ENCODE measurements around the gene ZBTB20. TPM values are rescaled to one million over a fixed set of nuclear protein-coding genes. Genes with fewer than 3 reads are reported as not detected.

Gene ZBTB20
- polyA plus RNA-seq, 1 donor from 2014 or later: 4.8 TPM

- H3K4me2 ChIP-seq (ENCODE audit: low read length): no peak overlapping the region
These were observed 286.6 kb downstream of the ZBTB20 start for GRCh38 chr3:114860531-114860930.

GRCh38 chr3:114858329-114858728 is 288.8 kb downstream of the ZBTB20 start:
- Histone ChIP-seq H3F3A (ENCODE audit: insufficient read depth, low read length, poor library complexity, severe bottlenecking) (no peaks in the 10 kb centered on the region), H3K9ac (ENCODE audit: low read length) (peak overlapping the region; percentile 59), H3K27ac (ENCODE audit: low read length) (peak overlapping the region; percentile 89), H4K20me1 (ENCODE audit: insufficient read depth) (no peaks in the 10 kb centered on the region), H3K79me2 (replicated peaks; ENCODE audit: insufficient read depth, low read length) (no peaks in the 10 kb centered on the region), H2AFZ (ENCODE audit: low read depth, low read length) (peak overlapping the region; percentile 75), H3K27me3 (ENCODE audit: insufficient read depth, low read depth, low read length) (no peaks in the 10 kb centered on the region), H3K9me3 (ENCODE audit: low read length) (no peaks in the 10 kb centered on the region), H3K9me2 (ENCODE audit: insufficient read depth, low read length) (no peaks in the 10 kb centered on the region), H3K36me3 (ENCODE audit: insufficient read depth, low read length) (no peaks in the 10 kb centered on the region), H3K4me2 (ENCODE audit: low read length) (peak overlapping the region; percentile 53), H3K4me3 (ENCODE audit: low read length) (no peak overlapping the region)
- no peak for TF ChIP-seq EP300 (conservative IDR thresholded peaks at IDR 0.05; ENCODE audit: poor library complexity, severe bottlenecking)
- no peak for TF ChIP-seq EZH2 (IDR thresholded peaks at IDR 0.05; ENCODE audit: borderline replicate concordance, insufficient read depth, low read length, poor library complexity, severe bottlenecking)
- no peak for TF ChIP-seq POLR2AphosphoS5 (IDR thresholded peaks at IDR 0.05)
- TF ChIP-seq TAF1 (IDR thresholded peaks at IDR 0.05; ENCODE audit: low read depth): no peak
- TF ChIP-seq RAD21 (conservative IDR thresholded peaks at IDR 0.05): no peak
- no peak for TF ChIP-seq SMC3 (conservative IDR thresholded peaks at IDR 0.05; ENCODE audit: poor library complexity)
- TF ChIP-seq, protein P1, sequence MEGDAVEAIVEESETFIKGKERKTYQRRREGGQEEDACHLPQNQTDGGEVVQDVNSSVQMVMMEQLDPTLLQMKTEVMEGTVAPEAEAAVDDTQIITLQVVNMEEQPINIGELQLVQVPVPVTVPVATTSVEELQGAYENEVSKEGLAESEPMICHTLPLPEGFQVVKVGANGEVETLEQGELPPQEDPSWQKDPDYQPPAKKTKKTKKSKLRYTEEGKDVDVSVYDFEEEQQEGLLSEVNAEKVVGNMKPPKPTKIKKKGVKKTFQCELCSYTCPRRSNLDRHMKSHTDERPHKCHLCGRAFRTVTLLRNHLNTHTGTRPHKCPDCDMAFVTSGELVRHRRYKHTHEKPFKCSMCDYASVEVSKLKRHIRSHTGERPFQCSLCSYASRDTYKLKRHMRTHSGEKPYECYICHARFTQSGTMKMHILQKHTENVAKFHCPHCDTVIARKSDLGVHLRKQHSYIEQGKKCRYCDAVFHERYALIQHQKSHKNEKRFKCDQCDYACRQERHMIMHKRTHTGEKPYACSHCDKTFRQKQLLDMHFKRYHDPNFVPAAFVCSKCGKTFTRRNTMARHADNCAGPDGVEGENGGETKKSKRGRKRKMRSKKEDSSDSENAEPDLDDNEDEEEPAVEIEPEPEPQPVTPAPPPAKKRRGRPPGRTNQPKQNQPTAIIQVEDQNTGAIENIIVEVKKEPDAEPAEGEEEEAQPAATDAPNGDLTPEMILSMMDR (IDR thresholded peaks at IDR 0.05; ENCODE audit: poor library complexity, severe bottlenecking): no peak
- no peak for TF ChIP-seq MXI1 (conservative IDR thresholded peaks at IDR 0.05; ENCODE audit: poor library complexity, severe bottlenecking)

More at GRCh38 chr3:114860531-114860930, 286.6 kb downstream of the ZBTB20 start:
- H3K9me3 ChIP-seq (ENCODE audit: low read length): no peaks in the 10 kb centered on the region
- H3K4me3 ChIP-seq (ENCODE audit: low read length): no peak overlapping the region
- H3K27ac ChIP-seq (ENCODE audit: low read length): no peak overlapping the region
- no peaks in the 10 kb centered on the region for H4K20me1 ChIP-seq (ENCODE audit: insufficient read depth)
- no peaks in the 10 kb centered on the region for H3K27me3 ChIP-seq (ENCODE audit: insufficient read depth, low read depth, low read length)
- H3F3A ChIP-seq (ENCODE audit: insufficient read depth, low read length, poor library complexity, severe bottlenecking): no peaks in the 10 kb centered on the region
- no peaks in the 10 kb centered on the region for H3K36me3 ChIP-seq (ENCODE audit: insufficient read depth, low read length)
- H2AFZ ChIP-seq (ENCODE audit: low read depth, low read length): no peak overlapping the region
- no peak overlapping the region for H3K9ac ChIP-seq (ENCODE audit: low read length)
- no peaks in the 10 kb centered on the region for H3K9me2 ChIP-seq (ENCODE audit: insufficient read depth, low read length)
- no peaks in the 10 kb centered on the region for H3K79me2 ChIP-seq (replicated peaks; ENCODE audit: insufficient read depth, low read length)
- TF ChIP-seq EZH2 (IDR thresholded peaks at IDR 0.05; ENCODE audit: borderline replicate concordance, insufficient read depth, low read length, poor library complexity, severe bottlenecking): no peak
- TF ChIP-seq, protein P1 (IDR thresholded peaks at IDR 0.05; ENCODE audit: poor library complexity, severe bottlenecking): no peak
- no peak for TF ChIP-seq EP300 (conservative IDR thresholded peaks at IDR 0.05; ENCODE audit: poor library complexity, severe bottlenecking)
- no peak for TF ChIP-seq MXI1 (conservative IDR thresholded peaks at IDR 0.05; ENCODE audit: poor library complexity, severe bottlenecking)
- TF ChIP-seq TAF1 (IDR thresholded peaks at IDR 0.05; ENCODE audit: low read depth): no peak
- no peak for TF ChIP-seq SMC3 (conservative IDR thresholded peaks at IDR 0.05; ENCODE audit: poor library complexity)
- TF ChIP-seq REST (IDR thresholded peaks at IDR 0.05; ENCODE audit: borderline replicate concordance): no peak
- TF ChIP-seq POLR2AphosphoS5 (IDR thresholded peaks at IDR 0.05): no peak
- no peak for TF ChIP-seq RAD21 (conservative IDR thresholded peaks at IDR 0.05)

All from neural cell (in vitro differentiated cells).